Activated naive CD8-positive, alpha-beta T cell (primary cell): ENCODE data around the gene CDH22.

Experiments
- H3K27ac Mint-ChIP-seq: one replicate; pipeline ENCODE4 v1.8.0; 2021; ENCODE audit warnings: mixed read lengths
- H3K27me3 Mint-ChIP-seq: one replicate; pipeline ENCODE4 v1.8.0; 2021; ENCODE audit warnings: mixed read lengths
- H3K36me3 Mint-ChIP-seq: one replicate; pipeline ENCODE4 v1.8.0; 2021; ENCODE audit warnings: mixed read lengths
- H3K4me1 Mint-ChIP-seq: one replicate; pipeline ENCODE4 v1.8.0; 2021; ENCODE audit warnings: low read depth, mixed read lengths
- H3K4me3 Mint-ChIP-seq: one replicate; pipeline ENCODE4 v1.8.0; 2021; ENCODE audit warnings: mild to moderate bottlenecking, mixed read lengths
- H3K9me3 Mint-ChIP-seq: one replicate; pipeline ENCODE4 v1.8.0; 2021; ENCODE audit warnings: low read depth, mixed read lengths

Gene CDH22

GRCh38 chr20:46261456-46262253 is 46.6 kb downstream of the CDH22 start:
- H3K36me3 Mint-ChIP-seq = no peaks in the 10 kb centered on the region
- peaks cover 10% of the 10 kb centered on the region for H3K27me3 Mint-ChIP-seq
- H3K27ac Mint-ChIP-seq = no peak overlapping the region
- H3K4me1 Mint-ChIP-seq = no peaks in the 10 kb centered on the region
- no peak overlapping the region for H3K4me3 Mint-ChIP-seq
- no peaks in the 10 kb centered on the region for H3K9me3 Mint-ChIP-seq

- H3K4me3 Mint-ChIP-seq = no peak overlapping the region
- H3K9me3 Mint-ChIP-seq = no peaks in the 10 kb centered on the region
- H3K4me1 Mint-ChIP-seq = no peaks in the 10 kb centered on the region
- no peak overlapping the region for H3K27ac Mint-ChIP-seq
- peaks cover 10% of the 10 kb centered on the region for H3K27me3 Mint-ChIP-seq
- H3K36me3 Mint-ChIP-seq = no peaks in the 10 kb centered on the region
These were observed 47.3 kb downstream of the CDH22 start for GRCh38 chr20:46260936-46261454.

GRCh38 chr20:46260480-46260879 is 47.8 kb downstream of the CDH22 start:
- no peaks in the 10 kb centered on the region for H3K36me3 Mint-ChIP-seq
- H3K27me3 Mint-ChIP-seq = peaks cover 7% of the 10 kb centered on the region
- no peaks in the 10 kb centered on the region for H3K9me3 Mint-ChIP-seq
- no peaks in the 10 kb centered on the region for H3K4me1 Mint-ChIP-seq
- H3K27ac Mint-ChIP-seq = no peak overlapping the region
- no peak overlapping the region for H3K4me3 Mint-ChIP-seq

- H3K9me3 Mint-ChIP-seq = no peaks in the 10 kb centered on the region
- H3K27me3 Mint-ChIP-seq = peaks cover 7% of the 10 kb centered on the region
- H3K4me3 Mint-ChIP-seq = no peak overlapping the region
- H3K4me1 Mint-ChIP-seq = no peaks in the 10 kb centered on the region
- H3K36me3 Mint-ChIP-seq = no peaks in the 10 kb centered on the region
- H3K27ac Mint-ChIP-seq = no peak overlapping the region
These were observed 48.9 kb downstream of the CDH22 start for GRCh38 chr20:46259260-46259859.

- Mint-ChIP-seq H3K9me3 (no peaks in the 10 kb centered on the region), H3K4me3 (no peak overlapping the region), H3K27me3 (peaks cover 6% of the 10 kb centered on the region), H3K4me1 (no peaks in the 10 kb centered on the region), H3K27ac (no peak overlapping the region), H3K36me3 (no peaks in the 10 kb centered on the region)
These were observed 50.4 kb downstream of the CDH22 start for GRCh38 chr20:46257887-46258286.

GRCh38 chr20:46256293-46256692 is 52.0 kb downstream of the CDH22 start:
- no peaks in the 10 kb centered on the region for H3K4me1 Mint-ChIP-seq
- no peak overlapping the region for H3K27ac Mint-ChIP-seq
- H3K27me3 Mint-ChIP-seq = peaks cover 15% of the 10 kb centered on the region
- H3K9me3 Mint-ChIP-seq = no peaks in the 10 kb centered on the region
- no peaks in the 10 kb centered on the region for H3K36me3 Mint-ChIP-seq
- H3K4me3 Mint-ChIP-seq = no peak overlapping the region

- no peak overlapping the region for H3K27ac Mint-ChIP-seq
- no peak overlapping the region for H3K4me3 Mint-ChIP-seq
- H3K36me3 Mint-ChIP-seq = no peaks in the 10 kb centered on the region
- peaks cover 17% of the 10 kb centered on the region for H3K27me3 Mint-ChIP-seq
- no peaks in the 10 kb centered on the region for H3K9me3 Mint-ChIP-seq
- H3K4me1 Mint-ChIP-seq = no peaks in the 10 kb centered on the region
These were observed 52.7 kb downstream of the CDH22 start for GRCh38 chr20:46255440-46256104.

- Mint-ChIP-seq H3K4me3 (no peak overlapping the region), H3K27me3 (peaks cover 30% of the 10 kb centered on the region), H3K4me1 (no peaks in the 10 kb centered on the region), H3K36me3 (no peaks in the 10 kb centered on the region), H3K27ac (no peak overlapping the region), H3K9me3 (no peaks in the 10 kb centered on the region)
These were observed 54.9 kb downstream of the CDH22 start for GRCh38 chr20:46253391-46253790.

- H3K27ac Mint-ChIP-seq = no peak overlapping the region
- H3K36me3 Mint-ChIP-seq = no peaks in the 10 kb centered on the region
- no peaks in the 10 kb centered on the region for H3K4me1 Mint-ChIP-seq
- H3K4me3 Mint-ChIP-seq = no peak overlapping the region
- H3K27me3 Mint-ChIP-seq = peaks cover 33% of the 10 kb centered on the region
- H3K9me3 Mint-ChIP-seq = no peaks in the 10 kb centered on the region
These were observed 55.8 kb downstream of the CDH22 start for GRCh38 chr20:46252352-46253091.

GRCh38 chr20:46251211-46251673 is 57.1 kb downstream of the CDH22 start:
- Mint-ChIP-seq H3K4me1 (peaks cover 5% of the 10 kb centered on the region), H3K36me3 (no peaks in the 10 kb centered on the region), H3K27ac (no peak overlapping the region), H3K27me3 (peaks cover 36% of the 10 kb centered on the region), H3K4me3 (no peak overlapping the region), H3K9me3 (no peaks in the 10 kb centered on the region)

GRCh38 chr20:46250772-46251171 is 57.5 kb downstream of the CDH22 start:
- H3K36me3 Mint-ChIP-seq = no peaks in the 10 kb centered on the region
- H3K4me1 Mint-ChIP-seq = peaks cover 5% of the 10 kb centered on the region
- H3K27ac Mint-ChIP-seq = no peak overlapping the region
- no peak overlapping the region for H3K4me3 Mint-ChIP-seq
- H3K27me3 Mint-ChIP-seq = peaks cover 40% of the 10 kb centered on the region
- H3K9me3 Mint-ChIP-seq = no peaks in the 10 kb centered on the region

GRCh38 chr20:46249671-46250070 is 58.6 kb downstream of the CDH22 start:
- Mint-ChIP-seq H3K27ac (no peak overlapping the region), H3K36me3 (no peaks in the 10 kb centered on the region), H3K4me3 (no peak overlapping the region), H3K9me3 (no peaks in the 10 kb centered on the region), H3K4me1 (peaks cover 5% of the 10 kb centered on the region), H3K27me3 (peaks cover 46% of the 10 kb centered on the region)

GRCh38 chr20:46246559-46246958 is 61.7 kb downstream of the CDH22 start:
- H3K9me3 Mint-ChIP-seq = no peaks in the 10 kb centered on the region
- peaks cover 32% of the 10 kb centered on the region for H3K27me3 Mint-ChIP-seq
- no peak overlapping the region for H3K27ac Mint-ChIP-seq
- no peaks in the 10 kb centered on the region for H3K36me3 Mint-ChIP-seq
- peaks cover 5% of the 10 kb centered on the region for H3K4me1 Mint-ChIP-seq
- no peak overlapping the region for H3K4me3 Mint-ChIP-seq

GRCh38 chr20:46243707-46244628 is 64.3 kb downstream of the CDH22 start:
- peaks cover 5% of the 10 kb centered on the region for H3K4me1 Mint-ChIP-seq
- peaks cover 21% of the 10 kb centered on the region for H3K27me3 Mint-ChIP-seq
- H3K36me3 Mint-ChIP-seq = no peaks in the 10 kb centered on the region
- no peak overlapping the region for H3K4me3 Mint-ChIP-seq
- no peaks in the 10 kb centered on the region for H3K9me3 Mint-ChIP-seq
- no peak overlapping the region for H3K27ac Mint-ChIP-seq
